Brain microvascular endothelial cell (primary cell): Measurements from ENCODE around the gene TACR2.
A peak's percentile ranks its signal among the peaks of the same experiment; 100 is the strongest.

Experiments used
- DNase-seq: peaks from one replicate; pipeline ENCODE4 v3.0.0-alpha.2; 2020
- H3K27ac ChIP-seq: fragments of 250-450 bp; sonication (Bioruptor Pico); 2 replicates; pipeline ENCODE4 v1.5.1; 2020; ENCODE audit warnings: mild to moderate bottlenecking, moderate library complexity
- H3K27me3 ChIP-seq: fragments of 250-450 bp; sonication (Bioruptor Pico); replicated peaks from 2 replicates; pipeline ENCODE4 v1.5.1; 2020; ENCODE audit warnings: mild to moderate bottlenecking
- H3K36me3 ChIP-seq: fragments of 250-450 bp; sonication (Bioruptor Pico); replicated peaks from 2 replicates; pipeline ENCODE4 v1.5.1; 2020; ENCODE audit warnings: mild to moderate bottlenecking
- H3K4me3 ChIP-seq: 2 replicates; pipeline ENCODE4 v1.5.1; 2011; ENCODE audit warnings: low read depth, mild to moderate bottlenecking, control low read depth, low read length, moderate library complexity
- in situ Hi-C: cut with HindIII; loops from 2 replicates; pipeline ENCODE4 v1.10.0; 2017; ENCODE audit warnings: low sequenced_read_pairs, low pct_ligation_motif_present
- TF ChIP-seq, protein P1 (sequence below): IDR thresholded peaks from 2 replicates; pipeline ENCODE4 v1.5.1; 2011; ENCODE audit warnings: low read depth, mild to moderate bottlenecking, moderate library complexity, low read length, control low read depth, inconsistent platforms; ENCODE audit errors: missing control alignments

The TACR2 gene

DNA sequence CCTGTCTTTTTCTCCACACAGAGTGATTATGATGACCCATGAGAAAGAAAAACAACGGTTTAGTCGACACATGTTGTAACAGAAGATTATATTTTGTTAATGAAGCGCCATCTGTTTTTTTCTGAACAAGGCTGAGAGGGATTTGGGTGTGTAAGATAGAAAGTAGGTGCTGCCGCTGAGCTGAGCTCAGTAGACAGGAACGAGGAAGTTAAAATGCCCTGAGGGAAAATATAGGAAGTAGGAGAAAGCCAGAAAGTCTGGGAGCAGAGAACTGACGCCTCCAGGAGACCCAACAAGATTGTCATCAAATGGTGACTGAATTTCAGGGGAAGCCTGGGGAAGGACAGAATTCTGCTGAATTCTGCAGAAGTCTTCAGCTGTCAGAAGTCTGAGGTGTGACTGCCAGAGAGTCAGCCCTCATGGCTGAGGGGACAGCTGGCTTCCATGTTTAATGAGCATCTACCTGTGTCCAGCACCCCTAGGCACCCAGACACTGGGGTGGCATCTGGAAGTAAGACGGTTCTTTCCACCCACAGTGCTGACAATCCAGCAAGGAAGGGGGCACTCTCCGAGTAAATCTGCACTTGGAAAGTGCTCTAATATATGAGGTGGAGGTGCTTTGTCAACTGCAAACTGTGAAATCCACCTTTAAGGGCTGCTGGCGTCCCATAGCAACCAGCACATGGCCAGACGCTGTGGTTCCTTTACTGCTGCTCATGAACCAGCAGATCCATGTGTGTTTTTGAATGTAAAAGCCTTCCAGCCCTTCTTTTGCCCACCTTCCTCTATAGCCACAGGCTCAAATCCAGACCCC lies 22.0 kb upstream of the TACR2 start:
- in situ Hi-C loops = no loop called here
- H3K27ac ChIP-seq = no peak overlapping the region
- TF ChIP-seq, protein P1, sequence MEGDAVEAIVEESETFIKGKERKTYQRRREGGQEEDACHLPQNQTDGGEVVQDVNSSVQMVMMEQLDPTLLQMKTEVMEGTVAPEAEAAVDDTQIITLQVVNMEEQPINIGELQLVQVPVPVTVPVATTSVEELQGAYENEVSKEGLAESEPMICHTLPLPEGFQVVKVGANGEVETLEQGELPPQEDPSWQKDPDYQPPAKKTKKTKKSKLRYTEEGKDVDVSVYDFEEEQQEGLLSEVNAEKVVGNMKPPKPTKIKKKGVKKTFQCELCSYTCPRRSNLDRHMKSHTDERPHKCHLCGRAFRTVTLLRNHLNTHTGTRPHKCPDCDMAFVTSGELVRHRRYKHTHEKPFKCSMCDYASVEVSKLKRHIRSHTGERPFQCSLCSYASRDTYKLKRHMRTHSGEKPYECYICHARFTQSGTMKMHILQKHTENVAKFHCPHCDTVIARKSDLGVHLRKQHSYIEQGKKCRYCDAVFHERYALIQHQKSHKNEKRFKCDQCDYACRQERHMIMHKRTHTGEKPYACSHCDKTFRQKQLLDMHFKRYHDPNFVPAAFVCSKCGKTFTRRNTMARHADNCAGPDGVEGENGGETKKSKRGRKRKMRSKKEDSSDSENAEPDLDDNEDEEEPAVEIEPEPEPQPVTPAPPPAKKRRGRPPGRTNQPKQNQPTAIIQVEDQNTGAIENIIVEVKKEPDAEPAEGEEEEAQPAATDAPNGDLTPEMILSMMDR = no peak
- no peaks in the 10 kb centered on the region for H3K27me3 ChIP-seq
- no peaks in the 10 kb centered on the region for H3K36me3 ChIP-seq
- DNase-seq = peak; percentile 14
- no peak overlapping the region for H3K4me3 ChIP-seq

DNA sequence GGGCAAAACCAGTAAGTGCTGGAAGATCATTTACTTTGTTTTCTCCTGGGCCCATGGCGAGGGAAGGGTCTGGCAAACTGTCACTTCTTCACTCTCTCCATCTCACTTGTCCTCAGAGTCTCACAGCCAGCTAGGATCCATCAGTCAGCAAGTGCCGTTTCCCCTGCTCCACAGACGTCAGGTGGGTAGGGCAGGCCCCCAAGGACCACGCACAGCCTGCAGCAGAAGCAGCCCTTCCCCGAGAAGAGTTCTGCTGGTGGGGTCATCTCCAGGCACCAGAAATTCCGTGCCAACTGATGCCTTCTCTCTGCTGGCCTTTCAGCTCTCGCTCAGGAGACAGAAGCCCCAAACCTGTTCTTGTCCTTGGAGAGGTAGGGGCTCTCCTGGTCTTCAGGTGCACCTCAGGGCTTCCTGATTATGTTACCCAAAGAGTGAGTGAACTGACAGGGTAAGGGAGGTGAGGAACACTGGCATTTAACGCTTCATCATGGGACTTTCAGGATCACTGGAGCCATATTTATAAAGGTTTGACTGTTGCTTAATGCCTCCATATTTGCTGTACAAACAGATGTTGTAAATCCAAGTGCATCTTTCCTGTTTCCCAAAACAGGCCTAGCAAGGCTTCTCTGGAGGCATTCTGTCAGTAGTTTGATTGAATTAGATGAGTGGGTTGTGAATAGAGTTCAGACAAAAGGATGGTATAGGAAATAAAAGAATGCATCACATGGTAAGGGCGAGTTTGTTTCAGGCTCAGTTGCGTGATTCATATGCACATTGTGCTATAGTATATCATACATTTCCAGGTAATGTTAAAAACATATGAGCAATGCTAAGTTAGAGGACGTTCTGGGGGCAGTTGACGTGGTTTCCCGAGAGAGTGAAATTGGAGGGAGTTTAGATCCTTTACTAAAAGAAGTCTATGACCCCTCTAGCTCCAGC lies 20.9 kb upstream of the TACR2 start:
- Histone ChIP-seq H3K27ac (no peak overlapping the region), H3K27me3 (no peaks in the 10 kb centered on the region), H3K4me3 (no peak overlapping the region), H3K36me3 (no peaks in the 10 kb centered on the region)
- TF ChIP-seq, protein P1 = no peak
- no peak for DNase-seq
- in situ Hi-C loops = no loop called here

GRCh38 chr10:69435966-69436520 lies 19.3 kb upstream of the TACR2 start:
- no peak for DNase-seq
- Histone ChIP-seq H3K36me3 (no peaks in the 10 kb centered on the region), H3K27me3 (no peaks in the 10 kb centered on the region), H3K4me3 (no peak overlapping the region), H3K27ac (no peak overlapping the region)
- TF ChIP-seq, protein P1 = no peak
- in situ Hi-C loops = no loop called here

GRCh38 chr10:69434926-69435325 lies 18.2 kb upstream of the TACR2 start:
- H3K27me3 ChIP-seq = no peaks in the 10 kb centered on the region
- TF ChIP-seq, protein P1 = no peak
- no peak for DNase-seq
- H3K4me3 ChIP-seq = no peak overlapping the region
- no peaks in the 10 kb centered on the region for H3K36me3 ChIP-seq
- in situ Hi-C loops = no loop called here
- no peak overlapping the region for H3K27ac ChIP-seq

GRCh38 chr10:69434169-69434568 lies 17.5 kb upstream of the TACR2 start:
- TF ChIP-seq, protein P1 = no peak
- Histone ChIP-seq H3K27ac (no peak overlapping the region), H3K36me3 (no peaks in the 10 kb centered on the region), H3K4me3 (no peak overlapping the region), H3K27me3 (no peaks in the 10 kb centered on the region)
- no peak for DNase-seq
- in situ Hi-C loops = no loop called here
